HG03175 (cell line): Measurements from ENCODE around the gene TMEM62.
"Not testable (repeated sequence)": the region's sequence is repeated elsewhere in the genome, so short reads cannot be mapped to it uniquely, and the experiment has no call there.

Source experiments
- ATAC-seq: cut with Tn5 transposase; IDR thresholded peaks from one replicate; pipeline ENCODE4 v1.9.1; 2021; ENCODE audit warnings: mild to moderate bottlenecking, moderate library complexity; ENCODE audit not compliant: unreplicated experiment

TMEM62 gene

GRCh38 chr15:43207024-43207423, 73.6 kb downstream of the TMEM62 start:
- no peak for ATAC-seq

- ATAC-seq, result no peak
Observed at GRCh38 chr15:43208052-43209002, 74.9 kb downstream of the TMEM62 start.

- no peak for ATAC-seq
Observed at GRCh38 chr15:43209059-43209824, 75.9 kb downstream of the TMEM62 start.

DNA sequence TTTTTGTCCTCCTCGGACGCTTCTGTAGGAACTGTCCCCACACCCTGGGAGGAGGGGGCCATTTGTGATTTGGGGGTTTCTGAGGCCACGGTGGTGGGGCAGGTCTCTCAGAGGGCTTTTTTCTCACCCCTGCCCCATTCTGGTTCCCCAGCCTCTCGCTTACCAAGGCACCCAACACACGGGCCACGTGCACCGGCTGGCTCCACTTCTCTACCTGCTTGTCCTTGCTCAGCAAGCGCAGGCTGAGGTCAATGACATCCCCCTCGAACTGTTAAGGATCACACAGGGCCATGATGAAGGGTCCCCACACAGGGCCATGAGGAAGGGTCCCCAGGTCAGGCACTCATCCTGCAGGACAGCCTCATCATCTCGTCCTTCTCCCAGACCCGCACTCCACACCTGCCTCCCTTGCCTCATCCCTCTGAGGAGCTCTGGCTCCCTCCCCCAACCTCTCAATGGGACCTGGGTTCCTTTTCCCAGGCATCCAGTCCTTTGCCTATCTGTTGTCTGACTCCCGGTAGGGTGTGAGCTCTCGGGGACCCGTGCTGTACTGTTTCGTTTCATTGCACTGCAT, 76.9 kb downstream of the TMEM62 start:
- ATAC-seq, result no peak

DNA sequence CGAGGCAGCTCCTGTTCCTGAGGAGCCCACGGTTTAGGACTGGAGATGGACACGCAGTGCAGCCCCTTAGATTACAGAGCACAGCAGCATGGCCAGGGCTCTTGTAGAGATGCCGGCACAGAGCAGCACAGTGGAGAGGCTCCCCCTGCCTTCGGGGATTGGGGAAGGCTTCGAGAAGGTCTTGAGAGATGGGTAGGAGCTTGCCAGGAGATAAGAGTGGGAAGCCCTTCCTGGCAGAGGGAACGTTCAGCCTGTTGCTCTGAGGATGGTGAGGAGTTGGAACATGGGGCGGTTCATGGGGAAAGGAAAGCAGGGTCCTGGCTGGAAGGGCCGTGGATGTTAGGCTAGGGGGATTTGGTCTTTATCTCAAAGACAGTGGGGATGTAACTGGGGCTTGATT, 77.4 kb downstream of the TMEM62 start:
- no peak for ATAC-seq

DNA sequence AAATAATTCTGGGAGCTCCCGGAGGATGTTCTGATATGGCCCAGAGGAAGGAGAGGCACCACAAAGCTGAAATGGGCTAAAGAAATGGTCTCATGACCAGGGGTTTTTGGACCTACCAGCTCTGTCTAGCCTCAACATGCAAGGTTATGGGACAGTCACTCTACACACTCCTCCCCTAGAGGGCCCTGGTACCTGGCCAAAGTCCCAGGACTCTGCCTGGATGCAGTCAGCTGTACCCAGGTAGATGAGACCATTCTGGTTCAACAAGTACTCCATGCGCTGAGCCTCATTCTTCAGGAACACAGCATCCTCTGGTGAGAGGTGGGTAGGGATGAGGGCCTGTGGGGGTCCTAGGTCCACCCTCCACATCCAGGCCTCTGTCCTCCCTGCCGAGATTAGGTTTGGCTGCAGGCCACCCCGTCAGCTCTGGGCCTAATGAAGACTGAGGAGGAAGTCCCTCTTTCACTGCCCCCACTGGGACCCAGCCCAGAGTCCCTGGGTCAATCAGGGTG, 77.9 kb downstream of the TMEM62 start:
- ATAC-seq, result no peak

DNA sequence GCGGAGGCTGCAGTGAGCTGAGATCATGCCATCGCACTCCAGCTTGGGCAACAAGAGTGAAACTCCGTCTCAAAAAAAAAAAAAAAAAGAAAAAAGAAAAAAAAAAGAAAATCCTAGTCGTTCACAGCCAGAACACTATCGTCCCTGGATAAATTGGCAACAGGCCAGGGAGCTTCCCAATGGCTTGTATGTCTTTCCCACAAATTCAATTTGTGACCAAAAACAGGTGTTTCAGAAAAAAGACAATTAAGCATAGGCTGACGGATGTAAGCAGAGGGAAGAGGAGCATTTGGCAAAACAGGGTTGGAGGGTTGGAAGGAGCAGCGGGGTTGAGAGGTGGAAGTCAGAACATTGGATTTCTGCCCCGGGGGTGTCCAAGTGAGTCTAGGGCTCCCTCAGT, 78.9 kb downstream of the TMEM62 start:
- ATAC-seq, result no peak

- ATAC-seq, result no peak
Observed at GRCh38 chr15:43212951-43213350, 79.6 kb downstream of the TMEM62 start.

GRCh38 chr15:43213466-43213865, 80.1 kb downstream of the TMEM62 start:
- ATAC-seq, result no peak

DNA sequence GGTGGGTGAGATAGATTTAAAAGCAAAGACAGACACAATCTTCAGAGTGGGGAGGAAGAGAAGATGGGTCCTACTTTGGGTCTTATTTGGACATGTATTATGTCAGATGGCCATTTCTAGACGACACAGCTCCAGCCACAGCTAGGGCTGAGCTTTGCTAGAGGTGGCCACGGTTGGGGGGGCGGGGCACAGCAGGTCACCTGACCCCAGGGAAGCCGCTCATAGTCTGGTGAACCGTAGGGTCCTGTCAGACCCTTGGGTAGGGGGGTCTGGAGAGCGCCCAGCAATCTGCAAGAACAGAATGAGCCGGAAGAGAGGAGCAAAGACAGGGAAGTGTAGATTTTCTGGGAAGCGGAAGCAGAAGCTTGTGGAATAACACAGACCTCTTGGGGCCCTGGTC, 80.8 kb downstream of the TMEM62 start:
- ATAC-seq, result no peak

DNA sequence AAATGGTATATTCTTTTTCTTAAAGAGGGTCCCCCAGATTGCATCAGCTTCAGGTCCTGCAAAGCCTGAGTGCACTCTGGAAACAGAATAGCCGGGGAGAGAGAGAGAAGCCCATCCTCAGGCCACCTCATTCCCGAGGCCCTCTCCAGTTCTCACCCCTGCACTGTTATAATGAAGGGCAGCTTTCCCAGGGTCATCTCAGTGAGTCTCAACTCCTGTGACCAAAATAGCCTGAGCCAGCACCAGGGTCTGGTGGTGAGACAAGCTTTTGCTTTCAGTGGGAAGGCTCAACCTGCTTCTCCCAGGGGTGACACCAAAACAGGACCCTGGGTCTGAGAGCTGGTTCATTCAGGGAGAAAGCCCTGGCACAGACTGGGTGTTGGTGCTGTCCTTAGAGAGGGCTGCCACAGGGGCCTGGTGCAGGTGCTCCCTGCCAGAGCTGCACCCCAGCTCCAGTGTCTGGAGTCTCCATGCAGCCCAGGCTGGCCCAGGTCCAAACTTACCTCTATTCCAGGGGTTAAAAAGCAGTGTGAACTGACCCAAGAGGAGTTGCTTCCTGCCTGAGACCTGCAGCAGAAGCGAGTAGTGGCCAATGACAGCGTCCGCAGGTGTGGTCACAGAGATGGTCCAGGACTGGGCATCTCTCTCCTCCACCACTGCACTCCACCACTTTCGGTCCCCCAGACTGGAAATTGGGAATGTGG, 81.4 kb downstream of the TMEM62 start:
- no peak for ATAC-seq

DNA sequence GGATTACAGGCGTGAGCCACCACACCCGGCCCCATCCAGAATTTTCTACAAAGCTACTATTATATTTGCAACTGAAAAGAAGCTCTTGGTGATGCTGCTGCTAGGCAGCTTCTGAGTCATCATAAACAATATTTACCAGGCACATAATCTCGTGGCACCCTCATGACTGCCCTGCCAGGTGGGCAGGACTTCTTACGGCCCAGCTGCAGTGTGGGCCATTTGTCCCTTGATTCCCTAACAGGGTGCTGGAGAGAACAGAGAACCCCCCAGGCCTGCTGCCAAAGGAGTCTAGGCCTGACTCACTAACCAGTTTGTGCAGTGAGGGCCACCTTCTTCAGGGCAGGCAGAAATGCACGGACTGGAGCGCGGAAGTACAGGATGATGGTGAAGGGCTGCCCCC, 82.6 kb downstream of the TMEM62 start:
- ATAC-seq, result no peak

DNA sequence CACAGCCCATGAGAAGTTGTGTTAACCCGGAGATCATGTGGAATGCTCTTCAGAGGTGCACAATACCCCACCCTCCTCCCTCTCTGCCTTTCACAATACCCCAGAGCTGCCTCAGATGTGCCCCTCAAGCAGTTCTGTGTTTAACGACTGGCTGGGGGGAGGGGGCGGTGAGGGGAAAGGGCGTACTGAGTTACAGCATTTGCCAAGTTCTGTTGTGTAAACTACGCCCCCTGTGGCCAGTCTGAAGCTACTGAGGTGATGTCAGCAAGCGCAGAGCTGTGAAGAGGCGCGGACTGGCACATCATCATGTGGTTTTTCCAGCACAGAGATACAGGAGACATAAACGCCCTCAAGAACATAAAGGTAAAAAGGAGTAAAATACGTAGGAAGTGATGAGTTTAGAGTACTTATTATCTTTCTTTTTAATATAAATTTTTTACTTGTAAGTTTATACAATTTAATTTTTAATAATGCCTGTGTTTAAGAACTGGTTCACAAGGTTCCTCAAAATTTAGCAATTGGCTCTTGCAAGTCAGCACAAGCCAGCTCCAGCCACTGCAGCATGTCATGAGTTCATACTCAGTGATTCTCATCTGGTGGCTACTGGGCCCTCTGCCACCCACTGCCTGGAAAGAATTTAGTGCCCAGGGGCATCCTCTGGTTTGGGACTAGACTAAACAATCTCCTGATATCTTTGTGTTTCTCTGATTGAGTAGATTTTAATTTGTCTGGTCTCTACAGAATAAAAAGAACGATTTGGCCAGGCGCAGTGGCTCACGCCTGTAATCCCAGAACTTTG, 85.7 kb downstream of the TMEM62 start:
- no peak for ATAC-seq

DNA sequence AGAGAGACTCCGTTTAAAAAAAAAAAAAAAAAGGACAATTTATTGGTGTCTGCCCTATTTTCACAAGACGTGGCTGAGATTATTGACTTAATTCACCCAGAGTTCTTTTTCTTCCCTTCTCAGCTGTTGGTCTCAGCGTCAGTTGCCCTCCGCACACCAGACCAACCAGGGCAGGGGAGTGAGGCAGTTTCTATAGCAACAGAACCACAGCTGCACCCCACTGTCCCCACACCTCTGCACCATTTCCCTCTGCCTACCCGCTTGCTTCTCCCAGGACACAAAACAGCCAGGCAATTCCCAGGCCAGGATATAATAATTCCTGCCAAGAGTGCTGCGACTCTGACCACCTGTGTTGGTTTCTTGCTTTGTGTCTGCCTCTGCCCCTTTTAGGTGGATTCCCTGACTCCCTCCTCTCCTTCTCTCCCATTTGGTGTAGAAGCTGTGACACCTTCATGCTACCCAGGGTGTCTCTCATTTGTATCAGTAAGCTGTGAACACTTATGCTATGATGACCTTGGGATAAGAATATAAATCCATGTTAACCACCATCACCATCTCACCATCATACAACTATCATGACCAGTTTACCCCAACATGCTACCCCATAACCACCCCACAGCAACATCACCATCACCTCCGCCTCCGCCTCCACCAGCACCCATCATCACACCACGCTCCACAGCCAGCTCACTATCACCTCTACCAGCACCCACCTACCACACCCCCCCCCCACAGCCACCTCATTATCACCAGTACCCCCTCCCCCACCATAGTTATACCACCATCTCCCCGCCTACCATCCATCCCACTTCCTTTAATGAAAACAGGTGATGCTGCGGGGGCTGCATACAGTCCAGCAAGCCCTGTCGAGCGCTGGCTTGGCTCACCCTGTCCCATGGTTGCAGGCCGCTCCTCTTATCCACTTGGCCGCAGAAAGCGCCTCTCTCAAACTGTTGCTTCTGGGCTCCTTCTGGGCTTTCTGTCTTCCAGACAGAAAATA, 86.8 kb downstream of the TMEM62 start:
- ATAC-seq, result no peak

- no peak for ATAC-seq
Observed at GRCh38 chr15:43220991-43221403, 87.6 kb downstream of the TMEM62 start, which contains the start of gene EPB42. Gene EPB42, minus strand, starts transcription at chr15:43221018. Its CDS starts 193 bp downstream, at chr15:43220825.

DNA sequence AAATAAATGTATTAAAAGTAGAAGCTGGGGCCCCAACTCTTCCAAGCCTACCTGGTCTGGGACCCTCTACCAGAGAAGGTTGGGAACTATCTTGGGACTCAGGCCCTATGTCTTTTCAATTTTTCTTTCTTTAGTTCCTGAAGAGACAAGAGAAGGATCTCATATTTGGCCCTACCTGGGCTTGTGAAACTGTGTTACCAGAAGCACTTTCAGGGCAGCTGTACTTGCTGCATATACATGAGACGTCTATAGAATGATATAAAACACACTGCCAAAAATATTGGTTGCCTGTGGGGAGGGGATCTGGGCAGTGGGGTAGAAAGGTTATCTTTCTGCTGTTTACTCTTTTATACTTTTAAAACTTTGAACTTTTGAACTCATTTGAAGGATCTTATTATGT, 88.0 kb downstream of the TMEM62 start:
- ATAC-seq, result no peak

DNA sequence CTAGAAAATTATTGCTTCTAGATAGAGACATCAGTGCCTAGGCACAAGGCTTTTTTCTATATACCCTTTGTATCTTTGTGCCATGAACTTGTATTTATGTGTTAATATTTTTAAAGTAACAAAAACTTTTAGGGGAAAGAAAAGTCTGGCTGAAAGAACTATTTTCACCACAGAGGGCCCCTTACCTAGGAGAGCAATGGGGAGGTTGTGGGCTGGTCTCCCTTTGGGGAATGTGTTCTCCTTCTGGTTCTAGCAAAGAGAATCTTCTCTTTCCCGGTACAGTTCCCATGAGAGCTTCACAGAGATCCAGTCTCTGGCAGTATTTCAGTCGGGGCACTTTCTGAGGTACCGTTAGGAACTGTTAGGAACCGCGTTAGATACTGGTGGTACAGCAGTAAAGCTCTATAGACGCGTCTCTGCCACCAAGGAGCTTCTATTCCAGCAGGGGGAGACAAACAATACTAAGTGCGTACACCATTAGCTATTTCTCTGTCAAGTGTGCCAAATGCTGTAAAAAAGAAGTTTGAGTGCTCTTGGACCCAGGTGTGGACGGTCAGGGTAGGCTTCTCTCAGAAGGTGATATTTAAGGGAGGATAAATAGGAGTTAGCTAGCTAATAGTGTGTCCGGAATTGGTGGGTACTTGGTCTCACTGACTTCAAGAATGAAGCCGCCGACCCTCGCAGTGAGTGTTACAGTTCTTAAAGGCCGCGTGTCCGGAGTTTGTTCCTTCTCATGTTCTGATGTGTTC, 92.0 kb downstream of the TMEM62 start:
- ATAC-seq, result no peak

DNA sequence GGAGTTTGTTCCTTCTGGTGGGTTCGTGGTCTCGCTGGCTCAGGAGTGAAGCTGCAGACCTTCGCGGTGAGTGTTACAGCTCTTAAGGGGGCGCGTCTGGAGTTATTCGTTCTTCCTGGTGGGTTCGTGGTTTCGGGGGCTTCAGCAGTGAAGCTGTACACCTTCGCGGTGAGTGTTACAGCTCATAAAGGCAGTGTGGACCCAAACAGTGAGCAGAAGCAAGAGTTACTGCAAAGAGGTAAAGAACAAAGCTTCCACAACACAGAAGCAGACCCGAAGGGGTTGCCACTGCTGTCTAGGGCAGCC, 92.5 kb downstream of the TMEM62 start:
- not testable (repeated sequence) for ATAC-seq
